IMR-90 (cell line): ENCODE data around the gene ADCY1. TPM values are rescaled to one million over a fixed set of nuclear protein-coding genes. Genes with fewer than 3 reads are reported as not detected.

Source experiments
- ATAC-seq: fragments of 200-7000 bp; cut with Tn5 transposase; 2 replicates; pipeline ENCODE4 v1.9.1; 2020; ENCODE audit warnings: low read depth, mild to moderate bottlenecking, moderate library complexity
- BruUV-seq: library from RNA; stranded (reverse); fragments of 400-500 nt; replicated peaks from 2 replicates; lab custom pipeline; 2021; lab: Mats Ljungman, UMichigan
- CTCF ChIA-PET: fragments of 300-600 bp; formaldehyde crosslinking; extraction: SDS; loops from one replicate; lab custom pipeline; 2021; ENCODE audit warnings: antibody characterized with exemption; lab: Yijun Ruan, JAX
- POLR2A ChIA-PET: fragments of 300-600 bp; sonication (Branson Sonifier 250); formaldehyde crosslinking; loops from one replicate; lab custom pipeline; 2022; ENCODE audit warnings: antibody characterized with exemption; ENCODE audit not compliant: unreplicated experiment; lab: Charles Lee
- DNase-seq: peaks from one replicate; pipeline ENCODE4 v3.0.0; 2013
- H2AFZ ChIP-seq: replicated peaks from 2 replicates; pipeline ENCODE3; 2013; ENCODE audit warnings: low read length, mild to moderate bottlenecking; ENCODE audit not compliant: poor library complexity
- H2AK5ac ChIP-seq: 2 replicates; pipeline ENCODE4 v1.6.1; 2013; ENCODE audit warnings: low read depth, low read length, inconsistent platforms
- H2AK9ac ChIP-seq: replicated peaks from 2 replicates; pipeline ENCODE3; 2013; ENCODE audit warnings: mild to moderate bottlenecking, low read depth, low read length, moderate library complexity; ENCODE audit not compliant: poor library complexity
- H2BK120ac ChIP-seq: 2 replicates; pipeline ENCODE4 v1.6.1; 2013; ENCODE audit warnings: low read depth, low read length, inconsistent platforms
- H2BK15ac ChIP-seq: 3 replicates; pipeline ENCODE4 v1.6.1; 2013; ENCODE audit warnings: low read depth, low read length, inconsistent platforms
- H2BK20ac ChIP-seq: 2 replicates; pipeline ENCODE4 v1.6.1; 2013; ENCODE audit warnings: low read depth, mild to moderate bottlenecking, inconsistent platforms, low read length, moderate library complexity
- H2BK5ac ChIP-seq: 2 replicates; pipeline ENCODE4 v1.6.1; 2013; ENCODE audit warnings: mild to moderate bottlenecking, low read depth, low read length, inconsistent platforms; ENCODE audit not compliant: poor library complexity, severe bottlenecking
- H3K14ac ChIP-seq: replicated peaks from 2 replicates; pipeline ENCODE4 v1.6.1; 2013; ENCODE audit warnings: low read depth, low read length, inconsistent platforms
- H3K18ac ChIP-seq: 2 replicates; pipeline ENCODE4 v1.6.1; 2013; ENCODE audit warnings: low read depth, low read length, control low read depth
- H3K23ac ChIP-seq: 2 replicates; pipeline ENCODE4 v1.6.1; 2013; ENCODE audit warnings: low read depth, low read length, inconsistent platforms
- H3K27ac ChIP-seq: 2 replicates; pipeline ENCODE4 v1.5.1; 2013; ENCODE audit warnings: mild to moderate bottlenecking, control low read depth, low read length; ENCODE audit not compliant: insufficient read depth
- H3K27me3 ChIP-seq: 2 replicates; pipeline ENCODE4 v1.6.1; 2013; ENCODE audit warnings: low read length; ENCODE audit not compliant: control insufficient read depth, insufficient read depth
- H3K36me3 ChIP-seq: 2 replicates; pipeline ENCODE4 v1.6.1; 2013; ENCODE audit warnings: low read length, mixed read lengths; ENCODE audit not compliant: control insufficient read depth, insufficient read depth
- H3K4ac ChIP-seq: 2 replicates; pipeline ENCODE4 v1.6.1; 2013; ENCODE audit warnings: low read depth, low read length, inconsistent platforms
- H3K4me1 ChIP-seq: 2 replicates; pipeline ENCODE4 v1.6.1; 2013; ENCODE audit warnings: low read length, mixed read lengths; ENCODE audit not compliant: control insufficient read depth, insufficient read depth
- H3K4me2 ChIP-seq: 2 replicates; pipeline ENCODE4 v1.6.1; 2013; ENCODE audit warnings: low read depth, mild to moderate bottlenecking, control low read depth, low read length, moderate library complexity
- H3K4me3 ChIP-seq: 2 replicates; pipeline ENCODE4 v1.5.1; 2013; ENCODE audit warnings: low read depth, mild to moderate bottlenecking, control low read depth, low read length, moderate library complexity; ENCODE audit not compliant: insufficient read depth
- H3K56ac ChIP-seq: 2 replicates; pipeline ENCODE4 v1.6.1; 2013; ENCODE audit warnings: low read length, inconsistent platforms; ENCODE audit not compliant: insufficient read depth; ENCODE audit errors: extremely low read depth
- H3K79me1 ChIP-seq, 2 experiments: 2 replicates each; pipeline ENCODE4 v1.6.1; 2013; ENCODE audit warnings: low read length in 2 of 2, inconsistent platforms in 1 of 2, low read depth in 1 of 2
- H3K9ac ChIP-seq: 2 replicates; pipeline ENCODE4 v1.6.1; 2013; ENCODE audit warnings: low read depth, low read length, control low read depth
- H3K9me1 ChIP-seq: 2 replicates; pipeline ENCODE4 v1.6.1; 2013; ENCODE audit warnings: low read length, inconsistent platforms; ENCODE audit not compliant: insufficient read depth
- H3K9me3 ChIP-seq: 2 replicates; pipeline ENCODE4 v1.6.1; 2013; ENCODE audit warnings: low read length; ENCODE audit not compliant: control insufficient read depth, insufficient read depth
- H4K20me1 ChIP-seq: 2 replicates; pipeline ENCODE4 v1.6.1; 2013; ENCODE audit warnings: low read length, inconsistent platforms; ENCODE audit not compliant: insufficient read depth
- H4K5ac ChIP-seq: 2 replicates; pipeline ENCODE4 v1.6.1; 2013; ENCODE audit warnings: mild to moderate bottlenecking, low read depth, low read length, control low read depth
- H4K8ac ChIP-seq, 2 experiments: 2 replicates each; pipeline ENCODE4 v1.6.1; 2013; ENCODE audit warnings: low read depth in 2 of 2, low read length in 2 of 2, control low read depth in 1 of 2, inconsistent platforms in 1 of 2
- H4K91ac ChIP-seq: 2 replicates; pipeline ENCODE4 v1.6.1; 2013; ENCODE audit warnings: low read depth, low read length, inconsistent platforms; ENCODE audit not compliant: insufficient read depth
- CEBPB ChIP-seq: IDR thresholded peaks from 2 replicates; pipeline ENCODE4 v1.6.1; 2012; ENCODE audit warnings: low read depth, low read length, improper control_type of control experiment
- CHD1 ChIP-seq: IDR thresholded peaks from 2 replicates; pipeline ENCODE4 v1.6.1; 2012; ENCODE audit warnings: low read depth, low read length, improper control_type of control experiment
- MXI1 ChIP-seq: IDR thresholded peaks from 2 replicates; pipeline ENCODE4 v1.6.1; 2012; ENCODE audit warnings: low read depth, mild to moderate bottlenecking, low read length, moderate library complexity, borderline replicate concordance
- RAD21 ChIP-seq: IDR thresholded peaks from 2 replicates; pipeline ENCODE4 v1.6.1; 2012; ENCODE audit warnings: low read length, improper control_type of control experiment
- SMC3 ChIP-seq: fragments of 150-350 bp; IDR thresholded peaks from 2 replicates; pipeline ENCODE4 v1.6.1; 2016; ENCODE audit warnings: low read depth, mild to moderate bottlenecking, antibody characterized with exemption, low read length, moderate library complexity
- USF2 ChIP-seq: fragments of 150-350 bp; IDR thresholded peaks from 2 replicates; pipeline ENCODE4 v1.6.1; 2017; ENCODE audit warnings: mild to moderate bottlenecking, antibody characterized with exemption, low read length, low read depth
- WGBS, 2 experiments: methylation state at CpG; one replicate each; pipeline versions ENCODE4 v1.1.5 to v1.1.7; 2013; ENCODE audit warnings: missing lambda C conversion rate in 2 of 2; ENCODE audit not compliant: insufficient read length in 1 of 2; ENCODE audit errors: extremely low coverage in 2 of 2; 5-methylcytosine and 5-hydroxymethylcytosine counted together
- dilution Hi-C: fragments of 300-500 bp; cut with HindIII; formaldehyde crosslinking; loops from one replicate; pipeline ENCODE4 v1.14.3; 2018; ENCODE audit warnings: low sequenced_read_pairs; ENCODE audit not compliant: unreplicated experiment
- in situ Hi-C: fragments of 300-500 bp; cut with MboI; formaldehyde crosslinking; loops from 3 replicates; pipeline ENCODE4 v1.14.3; 2019; ENCODE audit warnings: low sequenced_read_pairs, inconsistent platforms, mixed read lengths
- intact Hi-C: fragments of 100-400 bp; cut with micrococcal nuclease; formaldehyde crosslinking; loops from 2 replicates; pipeline ENCODE4 v1.10.0; 2022
- polyA plus RNA-seq, 3 experiments: library from polyadenylated mRNA; depleted of rRNA; stranded (reverse); fragments of >200 nt; gene quantifications; 2 replicates each; pipeline ENCODE4 v1.2.3, GENCODE V29; 2012; ENCODE audit warnings: low replicate concordance in 1 of 3
- total RNA-seq: library from RNA; depleted of rRNA; stranded (reverse); fragments of >200 nt; gene quantifications from 2 replicates; pipeline ENCODE4 v1.2.3, GENCODE V29; 2012

Gene ADCY1
- total and polyA plus RNA-seq, 2 of the 4 experiments (the other 2 are of a cell fraction), result 0.18 to 0.24 TPM

GRCh38 chr7:45593121-45593541 lies 19.0 kb downstream of the ADCY1 start:
- H3K4me1 ChIP-seq, result no peaks in the 10 kb centered on the region
- dilution Hi-C loops, result no loop called here
- no peak overlapping the region for H3K4me2 ChIP-seq
- H3K4ac ChIP-seq, result no peak overlapping the region
- no peaks in the 10 kb centered on the region for H3K9me3 ChIP-seq
- TF ChIP-seq CEBPB (no peak), USF2 (no peak), SMC3 (no peak), MXI1 (no peak), RAD21 (no peak), CHD1 (no peak)
- H4K8ac ChIP-seq, result no peak overlapping the region
- no peak overlapping the region for H2BK15ac ChIP-seq
- no peak overlapping the region for H3K4me3 ChIP-seq
- H3K36me3 ChIP-seq, result no peaks in the 10 kb centered on the region
- H3K56ac ChIP-seq, result no peak overlapping the region
- H3K79me1 ChIP-seq, result no peaks in the 10 kb centered on the region
- H2BK20ac ChIP-seq, result no peak overlapping the region
- CTCF ChIA-PET, result no interaction called here
- ATAC-seq (no peak), DNase-seq (no peak)
- no peak overlapping the region for H2AFZ ChIP-seq
- no peak overlapping the region for H2AK5ac ChIP-seq
- H4K91ac ChIP-seq, result no peak overlapping the region
- H3K27ac ChIP-seq, result no peak overlapping the region
- H3K23ac ChIP-seq, result no peak overlapping the region
- POLR2A ChIA-PET, result no interaction called here
- H3K9me1 ChIP-seq, result no peaks in the 10 kb centered on the region
- no peak overlapping the region for H2BK5ac ChIP-seq
- H3K18ac ChIP-seq, result no peak overlapping the region
- no peak overlapping the region for H3K9ac ChIP-seq
- peaks cover 19% of the 10 kb centered on the region for H3K27me3 ChIP-seq
- BruUV-seq, result no TSS peak
- no peak overlapping the region for H2AK9ac ChIP-seq
- 73% methylated on average over 10 of the region's 12 CpGs; no CpG with 5 or more reads in 1 of the 2 experiments for WGBS, 2 experiments
- intact Hi-C loops, result no loop called here
- H4K20me1 ChIP-seq, result no peaks in the 10 kb centered on the region
- no peak overlapping the region for H3K14ac ChIP-seq
- no peak overlapping the region for H4K5ac ChIP-seq
- in situ Hi-C loops, result no loop called here
- no peak overlapping the region for H2BK120ac ChIP-seq
